Measurements from ENCODE around the gene FBLN2.

Gene FBLN2

GRCh38 chr3:13651775-13652428 is 103.0 kb downstream of the FBLN2 start:
- no peak for DNase-seq

- DNase-seq, result no peak
Observed at GRCh38 chr3:13652728-13653127, 103.8 kb downstream of the FBLN2 start.

GRCh38 chr3:13653631-13654279 is 104.8 kb downstream of the FBLN2 start:
- DNase-seq, result no peak

GRCh38 chr3:13654330-13655060 is 105.6 kb downstream of the FBLN2 start:
- no peak for DNase-seq

GRCh38 chr3:13655061-13655913 is 106.4 kb downstream of the FBLN2 start:
- no peak for DNase-seq

GRCh38 chr3:13656584-13657301 is 107.8 kb downstream of the FBLN2 start:
- DNase-seq, result no peak

- DNase-seq, result peak; percentile 21
Observed at GRCh38 chr3:13657660-13658435, 108.9 kb downstream of the FBLN2 start.

- no peak for DNase-seq
Observed at GRCh38 chr3:13658681-13659080, 109.8 kb downstream of the FBLN2 start.

- no peak for DNase-seq
Observed at GRCh38 chr3:13659221-13659969, 110.5 kb downstream of the FBLN2 start.

- no peak for DNase-seq
Observed at GRCh38 chr3:13660042-13660874, 111.3 kb downstream of the FBLN2 start.

GRCh38 chr3:13661121-13661520 is 112.2 kb downstream of the FBLN2 start:
- no peak for DNase-seq

- no peak for DNase-seq
Observed at GRCh38 chr3:13662238-13662847, 113.4 kb downstream of the FBLN2 start.

- no peak for DNase-seq
Observed at GRCh38 chr3:13663781-13664535, 115.0 kb downstream of the FBLN2 start.

GRCh38 chr3:13665582-13666226 is 116.8 kb downstream of the FBLN2 start:
- peak; percentile 57 for DNase-seq

- DNase-seq, result no peak
Observed at GRCh38 chr3:13666227-13666619, 117.3 kb downstream of the FBLN2 start.

GRCh38 chr3:13666781-13667709 is 118.1 kb downstream of the FBLN2 start:
- no peak for DNase-seq

- DNase-seq, result no peak
Observed at GRCh38 chr3:13668136-13668535, 119.2 kb downstream of the FBLN2 start.

Data from NCI-H2029 (cell line).